HG03139 (cell line): ENCODE data around the gene PTPRM.

Experiments used
- ATAC-seq: cut with Tn5 transposase; IDR thresholded peaks from one replicate; pipeline ENCODE4 v1.9.1; 2021; ENCODE audit not compliant: unreplicated experiment

Gene PTPRM

GRCh38 chr18:7598167-7599047 is 31.3 kb downstream of the PTPRM start:
- ATAC-seq, result no peak

- ATAC-seq, result no peak
Measured at GRCh38 chr18:7600036-7600435, 32.9 kb downstream of the PTPRM start.

- no peak for ATAC-seq
Measured at GRCh38 chr18:7600528-7601245, 33.6 kb downstream of the PTPRM start.

GRCh38 chr18:7601246-7601615 is 34.1 kb downstream of the PTPRM start:
- ATAC-seq, result no peak

- ATAC-seq, result no peak
Measured at GRCh38 chr18:7601936-7602335, 34.8 kb downstream of the PTPRM start.

GRCh38 chr18:7603259-7604000 is 36.3 kb downstream of the PTPRM start:
- ATAC-seq, result no peak

- ATAC-seq, result no peak
Measured at GRCh38 chr18:7604361-7604760, 37.2 kb downstream of the PTPRM start.

- ATAC-seq, result no peak
Measured at GRCh38 chr18:7605705-7606104, 38.6 kb downstream of the PTPRM start.

GRCh38 chr18:7607540-7608173 is 40.5 kb downstream of the PTPRM start:
- no peak for ATAC-seq

- ATAC-seq, result no peak
Measured at GRCh38 chr18:7608174-7608550, 41.0 kb downstream of the PTPRM start.

- ATAC-seq, result no peak
Measured at GRCh38 chr18:7608781-7609201, 41.7 kb downstream of the PTPRM start.

- no peak for ATAC-seq
Measured at GRCh38 chr18:7609617-7610016, 42.5 kb downstream of the PTPRM start.

GRCh38 chr18:7614042-7614441 is 46.9 kb downstream of the PTPRM start:
- no peak for ATAC-seq

- no peak for ATAC-seq
Measured at GRCh38 chr18:7615840-7616239, 48.7 kb downstream of the PTPRM start.

GRCh38 chr18:7616661-7617060 is 49.5 kb downstream of the PTPRM start:
- ATAC-seq, result no peak

- ATAC-seq, result no peak
Measured at GRCh38 chr18:7617738-7618422, 50.8 kb downstream of the PTPRM start.

- ATAC-seq, result no peak
Measured at GRCh38 chr18:7618891-7619442, 51.9 kb downstream of the PTPRM start.

- no peak for ATAC-seq
Measured at GRCh38 chr18:7619676-7620075, 52.6 kb downstream of the PTPRM start.

- ATAC-seq, result no peak
Measured at GRCh38 chr18:7622721-7623120, 55.6 kb downstream of the PTPRM start.

GRCh38 chr18:7623681-7624080 is 56.6 kb downstream of the PTPRM start:
- no peak for ATAC-seq
